H1 (cell line): ENCODE data around the gene ANAPC16. TPM values are rescaled to one million over a fixed set of nuclear protein-coding genes. Genes with fewer than 3 reads are reported as not detected.

Experiments used
- CTCF ChIA-PET: fragments of 300-600 bp; sonication (Branson Sonifier 250); formaldehyde crosslinking; loops from one replicate; lab custom pipeline; 2021; ENCODE audit not compliant: partially characterized antibody; lab: Charles Lee
- POLR2A ChIA-PET: fragments of 300-600 bp; sonication (Branson Sonifier 250); formaldehyde crosslinking; loops from one replicate; lab custom pipeline; 2021; ENCODE audit warnings: inconsistent platforms; ENCODE audit not compliant: partially characterized antibody; lab: Charles Lee
- DNase-seq, 2 experiments: peaks; one replicate each; pipeline versions ENCODE4 v3.0.0 to v3.0.0-alpha.2; 2010 to 2022; ENCODE audit warnings: low spot score in 2 of 2, low read depth in 1 of 2, mixed read lengths in 1 of 2
- FAIRE-seq: peaks from 2 replicates; lab custom pipeline; 2011; peaks lifted over from hg19 to GRCh38; lab: Jason Lieb, UNC
- H2AFZ ChIP-seq: 2 replicates; pipeline ENCODE4 v1.8.1; 2012; ENCODE audit warnings: low read length, inconsistent platforms
- H2AK5ac ChIP-seq: 2 replicates; pipeline ENCODE4 v1.6.1; 2013; ENCODE audit warnings: low read depth, low read length
- H2BK120ac ChIP-seq: replicated peaks from 2 replicates; pipeline ENCODE3; 2013; ENCODE audit warnings: low read depth, low read length, inconsistent platforms
- H2BK12ac ChIP-seq: 2 replicates; pipeline ENCODE4 v1.6.1; 2013; ENCODE audit warnings: low read depth, low read length
- H2BK15ac ChIP-seq: 2 replicates; pipeline ENCODE4 v1.6.1; 2013; ENCODE audit warnings: low read length
- H2BK20ac ChIP-seq: 2 replicates; pipeline ENCODE4 v1.6.1; 2013; ENCODE audit warnings: low read length
- H2BK5ac ChIP-seq: 2 replicates; pipeline ENCODE4 v1.6.1; 2013; ENCODE audit warnings: low read depth, low read length
- H3K14ac ChIP-seq: 2 replicates; pipeline ENCODE4 v1.6.1; 2013; ENCODE audit warnings: inconsistent platforms; ENCODE audit not compliant: insufficient read length
- H3K18ac ChIP-seq: 2 replicates; pipeline ENCODE4 v1.6.1; 2013; ENCODE audit warnings: low read length; ENCODE audit errors: extremely low read depth
- H3K23ac ChIP-seq: 2 replicates; pipeline ENCODE4 v1.6.1; 2013; ENCODE audit warnings: inconsistent platforms; ENCODE audit not compliant: insufficient read length
- H3K23me2 ChIP-seq: 2 replicates; pipeline ENCODE4 v1.6.1; 2013; ENCODE audit warnings: low read depth, low read length
- H3K27ac ChIP-seq: 2 replicates; pipeline ENCODE4 v1.6.1; 2011; ENCODE audit warnings: low read depth, low read length, inconsistent platforms
- H3K27me3 ChIP-seq, 4 experiments: replicated peaks in 1 of 4; 1 replicate in 1 of 4; 2 replicates in 3 of 4; pipeline versions ENCODE4 v1.6.1 to v1.8.1; 2011 to 2013; ENCODE audit warnings: low read length in 3 of 4, mild to moderate bottlenecking in 3 of 4, inconsistent platforms in 2 of 4, mixed read lengths in 2 of 4, moderate library complexity in 1 of 4; ENCODE audit not compliant: control insufficient read depth in 3 of 4, insufficient read depth in 3 of 4; ENCODE audit errors: extremely low read depth in 1 of 4
- H3K36me3 ChIP-seq, 4 experiments: 2 replicates each; pipeline versions ENCODE4 v1.6.1 to v1.8.1; 2011 to 2013; ENCODE audit warnings: mild to moderate bottlenecking in 4 of 4, low read length in 3 of 4, moderate library complexity in 2 of 4, control low read depth in 1 of 4, inconsistent platforms in 1 of 4; ENCODE audit not compliant: insufficient read depth in 4 of 4, control insufficient read depth in 2 of 4
- H3K4ac ChIP-seq: replicated peaks from 2 replicates; pipeline ENCODE3; 2013; ENCODE audit warnings: low read length, low read depth, mixed read lengths, inconsistent platforms; ENCODE audit not compliant: insufficient read length
- H3K4me1 ChIP-seq, 4 experiments: replicated peaks in 1 of 4; 1 replicate in 1 of 4; 2 replicates in 3 of 4; pipeline versions ENCODE4 v1.6.1 to v1.8.1; 2011 to 2013; ENCODE audit warnings: low read length in 3 of 4, inconsistent platforms in 2 of 4, mixed read lengths in 1 of 4; ENCODE audit not compliant: insufficient read depth in 4 of 4, control insufficient read depth in 3 of 4
- H3K4me2 ChIP-seq, 2 experiments: 2 replicates each; pipeline versions ENCODE4 v1.6.1 to v1.8.1; 2011 to 2013; ENCODE audit warnings: low read depth in 2 of 2, low read length in 2 of 2, control low read depth in 1 of 2, inconsistent platforms in 1 of 2, mild to moderate bottlenecking in 1 of 2; ENCODE audit not compliant: insufficient read depth in 1 of 2
- H3K4me3 ChIP-seq, 4 experiments: fragments of 200-600, 300-600 bp in 1 of 4; sonication (generic), shearing (Covaris generic), sonication (Bioruptor Twin) in 1 of 4; 2 replicates each; pipeline versions ENCODE4 v1.5.1 to v1.8.1; 2011 to 2016; ENCODE audit warnings: low read length in 4 of 4, low read depth in 3 of 4, control low read depth in 2 of 4, inconsistent platforms in 2 of 4, mild to moderate bottlenecking in 2 of 4, mixed read lengths in 1 of 4, moderate library complexity in 1 of 4; ENCODE audit not compliant: insufficient read depth in 2 of 4; ENCODE audit errors: extremely low read depth in 1 of 4
- H3K56ac ChIP-seq: replicated peaks from 2 replicates; pipeline ENCODE3; 2013; ENCODE audit warnings: low read depth, mild to moderate bottlenecking, mixed read lengths, low read length, inconsistent platforms; ENCODE audit not compliant: insufficient read length
- H3K79me1 ChIP-seq: 2 replicates; pipeline ENCODE4 v1.6.1; 2013; ENCODE audit warnings: low read depth, low read length, control low read depth
- H3K79me2 ChIP-seq, 2 experiments: 2 replicates each; pipeline versions ENCODE4 v1.6.1 to v1.8.1; 2012 to 2013; ENCODE audit warnings: low read length in 2 of 2, mild to moderate bottlenecking in 2 of 2, inconsistent platforms in 1 of 2; ENCODE audit not compliant: insufficient read depth in 2 of 2, control insufficient read depth in 1 of 2
- H3K9ac ChIP-seq, 4 experiments: replicated peaks in 1 of 4; 1 replicate in 1 of 4; 2 replicates in 3 of 4; pipeline versions ENCODE4 v1.6.1 to v1.8.1; 2011 to 2013; ENCODE audit warnings: low read depth in 3 of 4, low read length in 3 of 4, control low read depth in 2 of 4, mild to moderate bottlenecking in 2 of 4, moderate library complexity in 2 of 4, inconsistent platforms in 1 of 4; ENCODE audit errors: extremely low read depth in 1 of 4
- H3K9me3 ChIP-seq, 2 experiments: 2 replicates each; pipeline versions ENCODE4 v1.6.1 to v1.8.1; 2012 to 2013; ENCODE audit warnings: mild to moderate bottlenecking in 2 of 2, moderate library complexity in 2 of 2, control low read depth in 1 of 2, inconsistent platforms in 1 of 2, low read depth in 1 of 2, low read length in 1 of 2, mixed read lengths in 1 of 2; ENCODE audit not compliant: insufficient read depth in 2 of 2
- H4K20me1 ChIP-seq, 2 experiments: replicated peaks in 1 of 2; 2 replicates each; pipeline versions ENCODE3 to v1.8.1; 2011 to 2013; ENCODE audit warnings: inconsistent platforms in 2 of 2, low read length in 2 of 2, mild to moderate bottlenecking in 1 of 2; ENCODE audit not compliant: insufficient read depth in 2 of 2, control insufficient read depth in 1 of 2
- H4K5ac ChIP-seq: 2 replicates; pipeline ENCODE4 v1.6.1; 2013; ENCODE audit warnings: low read length, low read depth, mixed read lengths, inconsistent platforms; ENCODE audit not compliant: insufficient read length
- H4K8ac ChIP-seq: 2 replicates; pipeline ENCODE4 v1.8.0; 2013; ENCODE audit warnings: mild to moderate bottlenecking, moderate library complexity, low read length, inconsistent platforms; ENCODE audit not compliant: insufficient read depth; ENCODE audit errors: extremely low read depth
- H4K91ac ChIP-seq: replicated peaks from 2 replicates; pipeline ENCODE3; 2013; ENCODE audit warnings: low read length, mixed read lengths, inconsistent platforms; ENCODE audit not compliant: insufficient read length
- PHF8 ChIP-seq: fragments of 200-600 bp; sonication (generic); conservative IDR thresholded peaks from 2 replicates; pipeline ENCODE4 v1.7.1; 2012; ENCODE audit warnings: low read depth, mild to moderate bottlenecking, inconsistent platforms, low read length, moderate library complexity
- RXRA ChIP-seq: IDR thresholded peaks from 2 replicates; pipeline ENCODE4 v1.6.1; 2011; ENCODE audit warnings: low read depth, mild to moderate bottlenecking, low read length, moderate library complexity; ENCODE audit not compliant: insufficient read depth
- SIN3A ChIP-seq, 2 experiments: IDR thresholded peaks in 1 of 2; conservative IDR thresholded peaks in 1 of 2; 2 replicates each; pipeline ENCODE4 v1.6.1; 2011 to 2012; ENCODE audit warnings: low read length in 2 of 2, improper control_type of control experiment in 1 of 2, low read depth in 1 of 2, mild to moderate bottlenecking in 1 of 2
- SUZ12 ChIP-seq: fragments of 200-600 bp; sonication (generic); IDR thresholded peaks from 2 replicates; pipeline ENCODE4 v1.6.1; 2012; ENCODE audit warnings: mild to moderate bottlenecking, inconsistent platforms, low read length, moderate library complexity, mixed read lengths
- TAF1 ChIP-seq: IDR thresholded peaks from 2 replicates; pipeline ENCODE4 v1.6.1; 2011; ENCODE audit warnings: mild to moderate bottlenecking, low read depth, low read length
- TEAD4 ChIP-seq: IDR thresholded peaks from 2 replicates; pipeline ENCODE4 v1.6.1; 2012; ENCODE audit warnings: low read depth, low read length, inconsistent platforms, mixed read lengths
- WGBS, 2 experiments: shearing (Covaris generic) in 1 of 2; methylation state at CpG; one replicate each; pipeline versions ENCODE4 v1.1.6 to v1.1.7; 2013 to 2015; ENCODE audit warnings: low lambda C conversion rate in 2 of 2, mixed read lengths in 2 of 2, inconsistent platforms in 1 of 2, low coverage in 1 of 2, missing lambda C conversion rate in 1 of 2; ENCODE audit not compliant: insufficient replicate concordance in 2 of 2, insufficient coverage in 1 of 2, insufficient read length in 1 of 2; ENCODE audit errors: extremely low coverage in 1 of 2, missing lambda C conversion rate in 1 of 2; 5-methylcytosine and 5-hydroxymethylcytosine counted together
- polyA plus RNA-seq, 7 experiments: library from polyadenylated mRNA; depleted of rRNA in 3 of 7; stranded (reverse) in 5 of 7; unstranded in 2 of 7; fragments of >200 nt in 5 of 7; fragments of 200-250 nt in 2 of 7; gene quantifications; 1 replicate in 5 of 7; 2 replicates in 1 of 7; 4 replicates in 1 of 7; pipeline versions ENCODE4 v1.2.1 to v1.2.3, GENCODE V29; 2011 to 2013; ENCODE audit warnings: missing spikeins in 2 of 7, mixed read lengths in 2 of 7
- total RNA-seq: library from RNA; stranded (reverse); fragmentation: NEBNext Ultra II Directional; extraction: Animal tissue kit (Norgen Biotek cat#: 25700); gene quantifications from 2 replicates; pipeline ENCODE4 v1.2.1, GENCODE V29; 2021

Gene ANAPC16
- total and polyA plus RNA-seq, 2 of the 8 experiments (the other 6 are each of a cell fraction or from before 2014, with no cell fraction given), result 53.1 to 57.4 TPM

GRCh38 chr10:72170263-72170662 is 45.5 kb upstream of the ANAPC16 start:
- no peak overlapping the region for H4K5ac ChIP-seq
- no peaks in the 10 kb centered on the region for H3K23me2 ChIP-seq
- H2BK12ac ChIP-seq, result no peak overlapping the region
- H3K14ac ChIP-seq, result no peak overlapping the region
- H2AK5ac ChIP-seq, result no peak overlapping the region
- H3K23ac ChIP-seq, result no peak overlapping the region
- H3K56ac ChIP-seq, result no peak overlapping the region
- H4K91ac ChIP-seq, result no peak overlapping the region
- CTCF ChIA-PET, result no interaction called here
- FAIRE-seq (no peak), DNase-seq (no peak)
- no peaks in the 10 kb centered on the region for H3K9me3 ChIP-seq
- H3K4ac ChIP-seq, result no peak overlapping the region
- WGBS, 2 experiments, result 84% methylated on average over 4 of the region's 4 CpGs; no CpG with 5 or more reads in 1 of the 2 experiments
- no peaks in the 10 kb centered on the region for H3K36me3 ChIP-seq
- no peak overlapping the region for H4K8ac ChIP-seq
- no peak overlapping the region for H2BK20ac ChIP-seq
- H3K4me3 ChIP-seq, result no peak overlapping the region
- H3K4me2 ChIP-seq, result no peak overlapping the region
- no peak overlapping the region for H3K27ac ChIP-seq
- POLR2A ChIA-PET, result no interaction called here
- H2BK15ac ChIP-seq, result no peak overlapping the region
- no peak overlapping the region; a peak in 1 of 7 replicates for H3K9ac ChIP-seq
- no peak overlapping the region for H2AFZ ChIP-seq
- no peak overlapping the region for H2BK5ac ChIP-seq
- no peaks in the 10 kb centered on the region for H3K79me2 ChIP-seq
- H3K27me3 ChIP-seq, result no peaks in the 10 kb centered on the region
- H3K18ac ChIP-seq, result no peak overlapping the region
- no peaks in the 10 kb centered on the region for H3K4me1 ChIP-seq
- no peak overlapping the region for H2BK120ac ChIP-seq
- no peaks in the 10 kb centered on the region for H3K79me1 ChIP-seq
- no peaks in the 10 kb centered on the region for H4K20me1 ChIP-seq
- TF ChIP-seq SUZ12, result no peak
- no peak for TF ChIP-seq RXRA
- TF ChIP-seq TEAD4, result no peak
- TF ChIP-seq PHF8, result no peak
- no peak for TF ChIP-seq TAF1
- no peak for TF ChIP-seq SIN3A (conservative IDR thresholded peaks at IDR 0.05 in 1 of 2, IDR thresholded peaks at IDR 0.05 in 1 of 2; ENCODE audit: low read depth in 1 of 2, low read length in 2 of 2)
